Measurements from ENCODE around the gene VWA8.
"Not testable (repeated sequence)": the region's sequence is repeated elsewhere in the genome, so short reads cannot be mapped to it uniquely, and the experiment has no call there.

VWA8 gene

DNA sequence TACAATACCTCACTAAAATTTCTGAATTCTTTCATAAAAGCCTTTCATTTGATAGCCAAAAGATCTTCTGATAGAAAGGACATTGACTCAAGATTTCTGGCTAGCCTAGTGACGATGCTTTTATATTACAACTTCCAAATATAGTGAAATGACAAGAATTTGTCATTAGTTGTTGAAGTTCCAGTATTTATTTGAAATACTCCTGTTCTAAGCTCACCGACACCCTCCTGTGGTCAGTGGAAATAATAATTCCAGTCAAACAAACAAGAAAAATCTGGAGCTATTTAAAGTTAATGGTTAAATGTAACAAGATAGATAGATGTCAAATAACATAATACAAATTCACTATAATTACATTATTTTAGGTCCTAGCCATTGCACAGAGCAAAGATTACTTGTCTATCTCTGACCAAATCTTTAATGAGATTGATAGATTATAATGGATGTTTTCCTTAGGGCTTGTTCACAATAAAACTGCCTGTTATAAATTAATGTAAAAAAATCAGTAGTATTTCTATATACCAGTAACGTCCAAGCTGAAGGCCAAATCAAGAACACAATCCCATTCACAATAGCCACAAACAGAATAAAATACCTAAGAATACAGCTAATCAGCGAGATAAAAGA, 308.1 kb downstream of the VWA8 start:
- no peaks in the 10 kb centered on the region for H3K9me3 Mint-ChIP-seq
- H3K27me3 Mint-ChIP-seq = no peaks in the 10 kb centered on the region
- peaks cover 2% of the 10 kb centered on the region for H3K36me3 Mint-ChIP-seq (ENCODE audit: insufficient read depth)
- no peak overlapping the region for H3K4me3 Mint-ChIP-seq
- DNase-seq = peak; percentile 12 to 32 (median 29)
- H3K4me1 Mint-ChIP-seq (ENCODE audit: low read depth in 2 of 2) = no peaks in the 10 kb centered on the region
- H3K27ac Mint-ChIP-seq = peak overlapping the region; percentile 10 to 17
- ATAC-seq (replicated peaks) = peak; percentile 44

DNA sequence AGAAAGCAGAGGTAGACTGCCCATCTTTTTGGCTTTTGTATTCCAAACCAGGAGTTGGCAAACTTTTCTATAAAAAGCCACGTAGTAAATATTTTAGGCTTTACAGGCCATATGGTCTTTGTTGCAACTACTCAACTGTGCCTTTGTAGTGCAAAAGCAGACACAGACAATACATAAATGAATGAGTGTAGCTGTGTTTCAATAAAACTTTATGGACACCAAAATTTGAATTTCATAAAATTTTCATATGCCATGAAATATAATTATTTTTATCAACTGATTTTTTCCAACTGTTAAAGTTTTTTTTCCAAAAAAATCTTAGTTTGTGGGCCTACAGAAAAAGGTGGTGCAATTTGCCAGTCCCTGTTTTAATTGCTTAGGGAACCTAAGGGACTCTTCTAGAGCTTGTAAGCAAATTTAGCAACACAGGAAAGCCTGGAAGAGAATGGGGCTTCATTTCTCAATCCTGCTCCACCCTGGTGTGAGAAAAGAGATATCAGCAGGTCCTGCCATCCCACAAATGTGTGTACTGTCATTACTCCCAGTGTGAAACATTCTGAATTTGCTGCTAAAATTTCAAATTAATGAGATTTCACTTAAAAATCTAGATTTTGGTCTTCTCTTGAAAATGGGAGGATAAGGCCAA, 309.4 kb downstream of the VWA8 start:
- Mint-ChIP-seq H3K36me3 (ENCODE audit: insufficient read depth) (no peaks in the 10 kb centered on the region), H3K27ac (peak overlapping the region in 1 of 2 donors; percentile 10), H3K4me3 (no peak overlapping the region), H3K4me1 (ENCODE audit: low read depth in 2 of 2) (no peaks in the 10 kb centered on the region), H3K27me3 (no peaks in the 10 kb centered on the region), H3K9me3 (no peaks in the 10 kb centered on the region)
- no peak for ATAC-seq (replicated peaks)
- no peak for DNase-seq

DNA sequence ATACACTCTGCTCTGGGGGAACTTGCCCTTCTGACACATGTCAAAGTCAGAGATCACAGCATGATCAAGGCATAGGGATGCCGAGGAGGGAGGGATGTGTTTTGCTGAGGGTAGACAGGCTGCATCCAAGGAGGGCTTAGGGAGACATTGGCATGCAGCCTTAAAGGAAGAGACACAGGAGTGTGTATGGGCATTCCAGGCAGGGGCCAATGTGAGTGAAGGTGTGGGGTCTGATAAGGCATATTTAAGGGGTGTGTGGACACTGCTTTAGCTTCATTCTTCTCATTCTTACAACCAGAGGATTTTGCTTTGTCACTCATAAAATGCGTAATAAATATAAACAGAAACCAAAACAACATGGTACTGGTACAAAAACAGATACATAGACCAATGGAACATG, 310.2 kb downstream of the VWA8 start:
- Mint-ChIP-seq H3K36me3 (ENCODE audit: insufficient read depth) (peaks cover 4% of the 10 kb centered on the region), H3K4me1 (ENCODE audit: low read depth in 2 of 2) (no peaks in the 10 kb centered on the region), H3K27ac (peak overlapping the region in 1 of 2 donors; percentile 41), H3K27me3 (no peaks in the 10 kb centered on the region), H3K4me3 (no peak overlapping the region), H3K9me3 (no peaks in the 10 kb centered on the region)
- DNase-seq (no peak), ATAC-seq (replicated peaks) (no peak)

DNA sequence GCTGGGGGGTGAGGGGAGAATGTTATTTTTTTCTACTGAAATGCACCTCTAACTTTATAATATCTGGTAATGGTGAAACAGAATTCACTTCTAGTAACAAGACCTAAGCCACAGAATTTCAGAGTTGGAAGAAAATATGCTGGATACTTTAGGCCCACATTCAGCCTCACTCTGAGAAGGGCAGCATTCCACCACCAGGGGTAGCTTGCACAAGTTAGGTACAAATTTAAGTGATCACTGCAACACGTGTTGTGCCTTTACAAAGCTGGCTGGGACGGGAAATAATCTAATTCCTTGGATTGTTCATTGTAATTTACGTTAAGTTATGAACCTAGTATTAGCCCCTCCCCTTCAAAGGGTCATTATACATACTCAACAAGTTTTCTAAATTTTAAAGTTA, 311.2 kb downstream of the VWA8 start:
- H3K27me3 Mint-ChIP-seq = no peaks in the 10 kb centered on the region
- ATAC-seq (replicated peaks) (no peak), DNase-seq (no peak)
- H3K9me3 Mint-ChIP-seq = no peaks in the 10 kb centered on the region
- H3K4me1 Mint-ChIP-seq (ENCODE audit: low read depth in 2 of 2) = no peaks in the 10 kb centered on the region
- H3K36me3 Mint-ChIP-seq (ENCODE audit: insufficient read depth) = peaks cover 4% of the 10 kb centered on the region
- H3K4me3 Mint-ChIP-seq = no peak overlapping the region
- H3K27ac Mint-ChIP-seq = no peak overlapping the region

DNA sequence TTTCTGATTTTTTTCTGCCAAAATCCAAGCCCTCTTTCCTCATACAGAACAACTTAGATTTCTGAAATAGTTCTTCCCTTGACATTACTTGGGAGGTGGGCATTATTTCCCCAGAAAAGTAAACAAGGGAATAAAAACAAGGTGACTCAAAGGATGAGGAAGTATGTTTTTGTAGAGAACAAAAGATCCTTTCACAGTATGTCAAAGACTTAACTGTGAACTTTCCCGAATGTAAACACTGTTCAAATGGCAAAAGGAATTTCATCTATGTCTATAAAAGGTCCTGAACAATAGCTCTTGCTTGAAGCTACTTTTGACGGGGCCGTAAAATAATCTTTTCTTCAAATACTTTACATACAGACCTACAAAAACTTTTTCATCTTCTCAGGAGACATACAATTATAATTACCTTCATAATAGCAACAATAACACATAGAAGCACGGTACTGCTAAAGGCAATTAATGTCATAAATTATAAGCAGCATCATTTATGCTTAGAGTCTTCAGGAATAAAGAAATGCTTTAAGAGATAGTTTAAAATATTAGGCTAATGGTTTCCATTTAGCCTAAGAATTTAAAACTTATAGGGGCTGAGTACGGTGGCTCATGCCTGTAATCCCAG, 312.5 kb downstream of the VWA8 start:
- ATAC-seq (replicated peaks) (no peak), DNase-seq (no peak)
- Mint-ChIP-seq H3K27me3 (no peaks in the 10 kb centered on the region), H3K9me3 (no peaks in the 10 kb centered on the region), H3K27ac (no peak overlapping the region), H3K36me3 (ENCODE audit: insufficient read depth) (peaks cover 6% of the 10 kb centered on the region), H3K4me1 (ENCODE audit: low read depth in 2 of 2) (no peaks in the 10 kb centered on the region), H3K4me3 (no peak overlapping the region)

DNA sequence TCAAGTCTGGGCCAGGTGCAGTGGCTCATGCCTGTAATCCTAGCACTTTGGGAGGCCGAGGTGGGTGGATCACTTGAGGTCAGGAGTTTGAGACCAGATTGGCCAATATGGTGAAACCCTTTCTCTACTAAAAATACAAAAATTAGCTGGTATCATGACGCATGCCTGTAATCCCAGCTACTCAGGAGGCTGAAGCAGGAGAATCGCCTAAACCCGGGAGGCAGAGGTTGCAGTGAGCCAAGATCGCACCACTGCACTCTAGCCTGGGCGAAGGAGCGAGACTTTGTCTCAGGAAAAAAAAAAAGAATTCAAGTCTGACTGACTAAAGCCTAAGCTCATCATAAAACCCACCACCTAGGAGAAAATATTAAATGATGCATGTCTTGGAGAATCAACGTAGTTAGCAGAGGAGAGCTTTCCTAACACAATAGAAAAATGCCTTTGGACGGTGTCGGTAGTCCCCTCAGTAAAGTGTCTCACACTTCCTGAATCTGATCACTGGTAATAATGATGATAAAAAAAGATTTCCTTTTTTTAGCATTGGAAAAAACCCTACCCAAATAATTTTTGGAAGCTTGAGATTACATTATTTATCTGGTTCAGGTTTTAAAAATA, 313.1 kb downstream of the VWA8 start:
- not testable (repeated sequence) for H3K4me3 Mint-ChIP-seq; ATAC-seq (replicated peaks); H3K36me3 Mint-ChIP-seq (ENCODE audit: insufficient read depth); H3K27ac Mint-ChIP-seq; H3K9me3 Mint-ChIP-seq; H3K4me1 Mint-ChIP-seq (ENCODE audit: low read depth in 2 of 2); H3K27me3 Mint-ChIP-seq; DNase-seq

DNA sequence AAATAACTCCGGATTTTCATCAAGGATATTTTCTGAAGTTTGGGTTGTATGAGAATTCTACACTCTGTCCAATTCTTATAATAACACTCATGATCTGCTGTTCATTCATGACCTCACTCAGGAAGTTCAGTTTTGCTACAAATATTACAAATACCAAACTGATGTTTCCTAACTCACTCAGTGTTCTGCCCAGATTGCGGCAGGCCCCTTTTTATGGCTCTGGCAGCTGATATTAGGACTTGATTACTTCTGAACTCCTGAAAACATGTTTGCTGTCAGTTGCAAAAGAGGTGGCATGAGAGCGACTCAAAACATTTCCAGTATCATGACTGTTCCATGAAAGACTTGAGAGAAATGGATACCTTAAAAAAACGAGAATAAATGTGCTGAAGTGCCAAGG, 315.6 kb downstream of the VWA8 start:
- peaks cover 0 to 5% of the 10 kb centered on the region in 2 donors for H3K4me1 Mint-ChIP-seq (ENCODE audit: low read depth in 2 of 2)
- DNase-seq (no peak), ATAC-seq (replicated peaks) (no peak)
- H3K9me3 Mint-ChIP-seq = no peaks in the 10 kb centered on the region
- no peaks in the 10 kb centered on the region for H3K27me3 Mint-ChIP-seq
- H3K4me3 Mint-ChIP-seq = no peak overlapping the region
- peaks cover 8% of the 10 kb centered on the region for H3K36me3 Mint-ChIP-seq (ENCODE audit: insufficient read depth)
- no peak overlapping the region for H3K27ac Mint-ChIP-seq

DNA sequence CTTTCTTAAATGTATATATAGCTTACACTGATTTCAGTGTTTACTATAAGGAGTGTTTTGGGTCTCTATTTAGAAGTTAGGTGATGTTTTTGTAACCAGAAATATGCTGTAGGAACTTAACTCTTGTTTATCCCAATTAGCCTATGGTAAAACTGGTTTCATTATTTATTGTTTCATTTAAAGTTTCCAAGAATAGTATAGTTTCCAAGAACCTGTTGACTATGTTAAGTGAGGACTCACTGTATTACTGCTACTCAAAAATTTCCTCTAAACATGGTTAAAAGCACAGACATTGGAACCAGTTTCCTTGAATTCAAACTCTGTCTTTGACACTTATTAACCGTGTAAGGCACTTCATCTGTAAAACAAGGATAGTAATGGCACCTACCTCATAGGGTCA, 316.2 kb downstream of the VWA8 start:
- Mint-ChIP-seq H3K27me3 (no peaks in the 10 kb centered on the region), H3K36me3 (ENCODE audit: insufficient read depth) (peaks cover 12% of the 10 kb centered on the region), H3K9me3 (no peaks in the 10 kb centered on the region), H3K27ac (no peak overlapping the region), H3K4me3 (no peak overlapping the region), H3K4me1 (ENCODE audit: low read depth in 2 of 2) (peaks cover 0 to 7% of the 10 kb centered on the region in 2 donors)
- no peak for DNase-seq
- no peak for ATAC-seq (replicated peaks)

DNA sequence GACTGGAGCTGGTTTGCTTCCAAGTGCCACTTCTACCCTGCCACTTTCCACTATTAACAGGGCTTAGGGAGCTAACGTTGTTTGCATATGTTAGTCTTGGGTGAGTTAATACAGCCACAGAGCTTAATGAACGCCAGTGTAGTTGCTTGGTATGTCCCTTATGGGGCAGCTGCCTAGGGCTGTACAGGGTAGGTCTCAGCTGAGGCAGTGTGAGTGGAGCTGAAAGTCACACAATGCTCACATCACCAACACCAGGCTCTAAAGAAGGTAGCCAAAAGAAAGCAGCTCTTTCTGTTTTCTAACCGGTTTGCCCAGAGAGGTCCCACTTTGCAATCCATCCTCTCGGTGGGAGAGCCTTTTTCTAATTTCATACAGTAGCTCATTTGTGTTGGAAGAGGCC, 317.4 kb downstream of the VWA8 start:
- H3K27ac Mint-ChIP-seq = no peak overlapping the region
- peaks cover 12% of the 10 kb centered on the region for H3K36me3 Mint-ChIP-seq (ENCODE audit: insufficient read depth)
- H3K4me1 Mint-ChIP-seq (ENCODE audit: low read depth in 2 of 2) = peaks cover 0 to 7% of the 10 kb centered on the region in 2 donors
- no peaks in the 10 kb centered on the region for H3K9me3 Mint-ChIP-seq
- DNase-seq = no peak
- no peaks in the 10 kb centered on the region for H3K27me3 Mint-ChIP-seq
- ATAC-seq (replicated peaks) = no peak
- no peak overlapping the region for H3K4me3 Mint-ChIP-seq

DNA sequence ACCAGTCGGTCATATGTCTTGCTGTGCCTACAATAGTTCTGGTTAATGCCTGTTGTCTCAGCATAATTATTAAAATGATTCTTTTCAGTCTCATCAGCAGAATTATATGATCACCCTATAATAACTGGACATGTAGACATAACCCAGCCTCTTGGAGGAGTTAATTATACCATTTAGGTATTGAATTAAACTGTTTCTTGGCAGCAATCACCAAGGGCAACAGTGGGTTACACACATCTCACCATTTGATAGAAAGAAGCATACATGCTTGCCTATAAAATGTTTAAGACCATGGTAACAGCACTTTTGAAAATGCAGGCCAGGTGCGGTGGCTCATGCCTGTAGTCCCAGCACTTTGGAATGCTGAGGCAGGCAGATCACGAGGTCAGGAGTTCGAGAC, 318.9 kb downstream of the VWA8 start:
- Mint-ChIP-seq H3K4me3 (no peak overlapping the region), H3K27ac (no peak overlapping the region), H3K27me3 (no peaks in the 10 kb centered on the region), H3K9me3 (no peaks in the 10 kb centered on the region), H3K36me3 (ENCODE audit: insufficient read depth) (peaks cover 12% of the 10 kb centered on the region), H3K4me1 (ENCODE audit: low read depth in 2 of 2) (peaks cover 0 to 7% of the 10 kb centered on the region in 2 donors)
- no peak for ATAC-seq (replicated peaks)
- no peak for DNase-seq

DNA sequence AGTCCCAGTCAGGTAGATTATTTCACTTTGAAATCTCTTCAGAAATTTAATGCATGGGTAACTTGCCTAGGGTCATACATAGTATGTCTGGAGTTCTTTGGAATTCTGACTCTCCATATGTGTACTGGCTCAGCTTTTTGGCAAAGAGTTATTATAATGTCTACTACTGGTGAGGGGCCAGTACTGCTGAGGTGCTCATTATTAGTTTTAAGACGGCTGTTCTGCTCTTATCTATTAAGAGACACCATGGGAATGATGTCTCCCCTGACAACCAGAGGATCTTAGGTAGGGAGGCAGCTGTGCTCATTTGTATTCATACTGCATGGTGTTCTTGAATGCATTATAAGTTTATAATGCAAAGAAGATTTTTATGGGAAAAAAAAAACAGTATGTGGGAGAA, 319.5 kb downstream of the VWA8 start:
- Mint-ChIP-seq H3K9me3 (no peaks in the 10 kb centered on the region), H3K27me3 (no peaks in the 10 kb centered on the region), H3K27ac (no peak overlapping the region), H3K4me3 (no peak overlapping the region), H3K4me1 (ENCODE audit: low read depth in 2 of 2) (peaks cover 0 to 7% of the 10 kb centered on the region in 2 donors), H3K36me3 (ENCODE audit: insufficient read depth) (peaks cover 12% of the 10 kb centered on the region)
- ATAC-seq (replicated peaks) (no peak), DNase-seq (no peak)

DNA sequence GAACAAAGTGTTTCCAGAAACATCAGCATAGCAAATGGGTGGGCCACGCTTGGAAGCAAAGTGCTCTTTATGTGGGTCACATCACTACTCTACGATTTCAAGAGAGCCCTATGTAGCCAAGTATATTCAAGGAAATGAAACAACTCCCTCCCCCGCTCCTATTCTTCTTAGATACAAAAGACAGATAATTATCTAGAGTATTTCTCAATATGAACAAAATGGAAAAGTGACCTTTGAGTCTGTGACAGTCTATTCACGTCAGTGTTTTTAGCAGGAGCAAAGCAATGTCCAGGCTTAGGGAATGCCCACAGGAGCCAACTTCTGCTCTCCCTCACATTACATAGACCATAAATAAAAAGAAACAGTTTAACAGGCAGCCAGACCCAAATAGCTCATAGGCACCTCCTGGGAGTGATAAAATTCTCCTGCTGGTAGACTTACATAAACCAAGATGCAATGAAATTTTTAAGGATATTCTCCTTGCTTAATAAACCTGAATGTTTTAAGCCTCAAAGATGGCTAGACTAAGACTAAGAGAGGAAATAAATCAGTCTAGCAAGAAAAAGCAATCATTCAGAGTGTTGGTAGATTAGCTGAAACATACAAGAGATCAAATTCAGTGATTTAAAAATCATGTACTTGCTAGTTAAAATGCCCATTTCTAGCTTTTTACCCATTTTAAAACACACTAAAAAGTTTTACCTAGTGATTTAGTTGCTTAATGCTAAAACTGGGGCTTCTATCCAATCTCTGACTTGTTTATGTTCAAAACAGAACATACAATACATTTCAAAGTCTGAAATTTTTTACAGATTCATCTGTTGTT, 320.7 kb downstream of the VWA8 start:
- Mint-ChIP-seq H3K27ac (peak overlapping the region in 1 of 2 donors; percentile 36), H3K9me3 (no peaks in the 10 kb centered on the region), H3K27me3 (no peaks in the 10 kb centered on the region), H3K4me1 (ENCODE audit: low read depth in 2 of 2) (peaks cover 0 to 7% of the 10 kb centered on the region in 2 donors), H3K4me3 (no peak overlapping the region), H3K36me3 (ENCODE audit: insufficient read depth) (peaks cover 8% of the 10 kb centered on the region)
- no peak for ATAC-seq (replicated peaks)
- DNase-seq = no peak

DNA sequence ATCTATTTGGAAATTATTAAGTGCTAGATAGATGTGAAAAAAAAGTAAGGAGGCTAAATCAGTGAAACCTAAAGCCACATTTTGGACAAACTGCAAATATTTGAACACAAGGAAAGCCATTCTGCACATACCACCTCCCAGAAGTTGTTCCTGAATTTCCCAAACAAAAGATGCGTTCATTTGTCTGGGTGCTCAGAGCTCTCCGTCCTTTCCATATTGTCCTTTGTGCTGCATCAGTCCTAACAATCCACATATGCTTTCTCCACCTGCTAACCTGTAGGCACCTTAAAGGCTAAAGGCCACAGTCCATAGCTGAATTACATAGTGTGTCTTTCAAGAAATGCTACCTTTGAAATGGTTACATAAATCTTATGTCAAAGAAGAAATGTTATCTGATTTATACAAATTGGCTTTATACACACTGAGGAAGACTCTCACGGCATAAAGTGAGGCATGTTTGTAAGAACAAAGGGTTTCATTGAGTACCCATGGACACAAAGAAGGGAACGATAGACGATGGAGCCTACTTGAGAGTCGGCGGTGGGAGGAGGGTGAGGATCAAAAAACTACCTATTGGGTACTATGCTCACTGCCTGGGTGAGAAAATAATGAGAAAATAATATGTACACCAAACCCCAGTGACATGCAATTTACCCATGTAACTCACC, 321.5 kb downstream of the VWA8 start:
- H3K4me1 Mint-ChIP-seq (ENCODE audit: low read depth in 2 of 2) = peaks cover 0 to 7% of the 10 kb centered on the region in 2 donors
- ATAC-seq (replicated peaks) (no peak), DNase-seq (no peak)
- H3K9me3 Mint-ChIP-seq = no peaks in the 10 kb centered on the region
- peaks cover 8% of the 10 kb centered on the region for H3K36me3 Mint-ChIP-seq (ENCODE audit: insufficient read depth)
- no peaks in the 10 kb centered on the region for H3K27me3 Mint-ChIP-seq
- H3K4me3 Mint-ChIP-seq = no peak overlapping the region
- H3K27ac Mint-ChIP-seq = no peak overlapping the region
